ENCODE data around the gene BICD1. TPM values are rescaled to one million over a fixed set of nuclear protein-coding genes. Genes with fewer than 3 reads are reported as not detected.
"Not testable (repeated sequence)": the region's sequence is repeated elsewhere in the genome, so short reads cannot be mapped to it uniquely, and the experiment has no call there.

BICD1 gene
- polyA plus RNA-seq, 3 donors: 1.3 to 4.1 (median 2.4) TPM

DNA sequence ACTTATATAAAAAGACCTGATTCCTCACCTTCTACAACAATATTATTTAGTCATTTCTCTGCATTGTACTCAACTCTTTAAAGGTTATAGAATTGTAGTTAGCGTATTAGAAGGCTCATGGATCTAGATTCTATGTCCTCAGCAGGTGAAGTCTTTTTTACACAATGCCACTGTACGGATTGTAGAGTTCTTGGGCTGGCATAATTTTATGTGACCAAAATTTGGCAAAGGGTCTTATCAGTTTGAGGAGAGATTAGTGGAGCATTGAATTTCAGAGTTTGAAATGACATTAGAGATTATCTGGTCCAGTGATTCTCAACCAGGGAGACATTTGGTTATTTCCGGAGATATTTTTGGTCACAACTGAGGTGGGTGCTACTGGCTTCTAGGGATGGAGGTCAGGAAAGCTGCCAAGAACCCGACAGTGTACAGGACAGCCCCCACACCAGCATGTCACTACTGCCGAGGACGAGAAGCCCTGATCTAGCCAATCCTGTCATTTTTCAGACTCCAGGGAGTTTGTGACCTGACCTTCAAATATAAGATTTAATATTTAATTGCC is 63.9 kb downstream of the BICD1 start:
- no peak overlapping the region for H3K27ac ChIP-seq (ENCODE audit: low read depth, low read length)
- WGBS, 3 donors: 84 to 86% (median 85%) methylated on average over 6 of the region's 6 CpGs

DNA sequence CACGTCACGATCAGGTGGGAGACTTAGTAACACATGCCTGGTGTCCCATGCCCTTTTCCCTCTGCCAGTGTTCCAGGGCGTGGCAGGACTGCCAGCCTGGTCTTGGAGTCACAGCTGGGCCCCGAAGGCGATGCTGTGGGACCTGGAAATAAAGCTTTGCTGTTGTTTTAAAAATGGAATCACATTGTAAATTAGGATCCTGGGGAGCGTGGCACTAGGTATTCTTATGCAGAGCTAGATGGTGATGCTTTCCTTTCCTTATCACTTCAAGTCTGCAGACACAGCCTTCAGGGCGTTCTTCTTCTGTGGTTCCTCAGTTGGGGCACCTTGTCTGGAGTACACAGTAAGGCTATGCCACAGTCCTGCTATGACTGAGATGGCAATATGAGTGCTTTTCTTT is 64.6 kb downstream of the BICD1 start:
- WGBS, 3 donors: 88 to 95% (median 94%) methylated on average over 7 of the region's 7 CpGs
- no peak overlapping the region for H3K27ac ChIP-seq (ENCODE audit: low read depth, low read length)

DNA sequence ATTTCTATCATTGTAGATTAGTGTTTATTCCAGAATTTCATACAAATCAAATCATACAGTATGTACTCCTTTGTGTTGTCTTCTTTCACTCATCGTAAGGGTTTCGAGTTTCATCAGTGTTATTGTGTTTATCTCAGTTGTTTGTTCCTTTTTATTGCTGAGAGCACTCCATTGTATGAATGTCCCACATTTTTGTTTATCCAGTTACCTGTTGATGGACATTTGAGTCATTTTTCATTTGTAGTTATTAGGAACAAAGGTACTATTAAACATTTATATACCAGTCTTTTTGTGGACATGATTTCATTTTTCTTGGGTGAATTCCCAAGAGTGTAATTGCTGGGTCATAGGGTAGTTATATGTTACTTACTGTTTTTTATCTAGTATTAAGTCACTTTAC is 70.0 kb downstream of the BICD1 start:
- WGBS, 3 donors: 96 to 98% (median 98%) methylated on average over 2 of the region's 2 CpGs
- H3K27ac ChIP-seq (ENCODE audit: low read depth, low read length): no peak overlapping the region

DNA sequence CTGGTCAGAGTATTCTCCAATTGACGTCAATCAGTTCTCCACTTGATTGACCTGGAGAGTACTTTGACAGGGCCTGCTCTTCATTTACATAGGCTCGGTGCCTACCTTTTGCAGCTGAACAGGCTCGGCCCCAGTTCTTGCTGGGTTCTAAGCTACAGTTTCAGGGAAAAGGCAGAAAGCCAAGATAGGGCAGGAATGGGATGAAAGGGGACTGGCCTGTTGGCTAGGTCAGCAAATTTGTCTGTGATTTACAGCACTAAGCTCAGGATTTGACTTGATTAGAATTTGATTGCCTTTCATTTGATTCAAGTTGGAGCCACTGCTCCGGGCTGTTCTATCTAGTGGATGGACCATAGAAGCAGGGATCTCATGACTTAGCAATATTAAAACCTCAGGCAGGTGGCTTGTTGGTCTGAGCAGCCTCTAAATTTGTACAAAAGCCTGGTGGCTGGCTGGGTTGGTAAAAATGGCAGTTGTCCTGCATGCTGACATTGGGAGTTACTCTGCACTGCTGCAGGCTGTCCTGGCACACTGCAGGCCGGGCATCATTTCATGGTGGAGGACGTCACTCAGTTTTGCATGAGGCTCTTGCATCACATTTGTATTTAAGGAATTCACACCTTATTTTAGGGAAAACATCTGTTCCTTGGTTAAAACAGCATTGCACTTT is 71.8 kb downstream of the BICD1 start:
- H3K27ac ChIP-seq (ENCODE audit: low read depth, low read length): no peak overlapping the region
- 84 to 90% (median 86%) methylated on average over 6 of the region's 6 CpGs for WGBS, 3 donors

DNA sequence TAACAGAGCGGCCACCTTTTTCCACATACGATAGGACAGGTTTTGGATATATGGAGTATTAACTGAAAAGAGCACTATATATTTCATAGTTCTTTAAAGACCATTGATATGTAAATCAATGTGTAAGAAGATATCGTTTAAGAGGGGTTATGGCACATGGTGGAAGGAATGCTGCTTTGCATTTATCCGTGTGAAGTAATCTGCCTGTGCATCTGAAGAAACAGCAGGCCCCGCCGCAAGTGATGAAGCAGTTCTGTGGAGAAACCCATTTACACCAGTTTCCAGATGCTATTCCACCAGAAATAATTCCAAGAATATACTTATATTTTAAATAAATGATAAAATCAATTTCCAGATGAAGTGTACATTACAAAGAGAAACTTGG is 72.4 kb downstream of the BICD1 start:
- H3K27ac ChIP-seq (ENCODE audit: low read depth, low read length): no peak overlapping the region
- 73 to 75% (median 75%) methylated on average over 6 of the region's 6 CpGs for WGBS, 3 donors

DNA sequence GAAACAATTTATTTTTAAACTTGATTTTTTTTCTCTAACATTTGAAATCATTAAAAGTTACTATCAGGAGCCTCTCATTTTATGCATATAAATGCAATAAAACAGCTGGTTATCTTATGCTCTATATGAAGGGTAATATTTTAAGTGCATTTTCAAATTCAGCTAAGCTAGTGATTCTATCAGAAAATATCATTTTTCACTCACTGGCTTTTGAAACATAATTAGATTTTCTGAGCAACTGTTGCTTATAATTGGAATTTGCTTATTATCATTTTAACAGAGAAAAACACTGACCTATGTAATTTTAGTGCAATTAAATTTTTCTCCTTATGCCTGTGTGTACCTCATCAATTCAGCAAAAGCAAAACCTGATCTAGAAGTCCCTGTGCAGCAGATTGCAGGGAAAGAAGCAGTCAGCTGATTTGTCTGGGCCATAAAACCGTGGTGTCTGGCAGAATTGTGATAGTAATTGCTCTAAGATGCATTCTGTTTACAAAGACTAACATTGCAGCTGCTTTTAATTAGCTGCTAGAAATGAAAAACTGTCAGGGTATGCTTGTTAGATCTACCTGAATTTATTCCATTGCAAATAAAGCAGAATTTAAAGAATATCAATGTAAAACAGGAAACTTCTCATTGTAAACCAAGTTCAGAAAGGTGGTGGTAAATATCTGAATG is 75.0 kb downstream of the BICD1 start:
- 38 to 77% (median 62%) methylated on average over 1 of the region's 1 CpG for WGBS, 3 donors
- H3K27ac ChIP-seq (ENCODE audit: low read depth, low read length): no peak overlapping the region

DNA sequence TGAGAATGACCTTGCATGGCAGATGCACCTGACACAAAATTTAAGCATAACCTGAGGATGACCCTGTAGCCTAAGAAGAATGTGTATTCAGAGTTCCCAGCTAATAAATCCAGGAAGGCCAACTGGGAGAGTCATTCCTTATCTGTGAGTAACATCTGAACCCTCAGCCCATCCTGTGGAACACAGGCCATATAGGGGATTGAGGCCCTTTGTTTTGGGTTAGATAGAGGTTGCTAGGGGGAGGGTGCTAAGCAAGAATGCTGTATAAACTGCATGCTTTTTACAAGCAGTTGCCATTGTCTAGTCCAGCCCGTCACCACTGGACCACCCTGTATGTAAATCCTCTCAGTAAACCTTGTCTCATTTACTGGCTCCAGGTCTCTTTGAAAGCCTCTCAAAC is 77.0 kb downstream of the BICD1 start:
- WGBS, 3 donors: 94 to 100% (median 97%) methylated on average over 1 of the region's 1 CpG
- no peak overlapping the region for H3K27ac ChIP-seq (ENCODE audit: low read depth, low read length)

DNA sequence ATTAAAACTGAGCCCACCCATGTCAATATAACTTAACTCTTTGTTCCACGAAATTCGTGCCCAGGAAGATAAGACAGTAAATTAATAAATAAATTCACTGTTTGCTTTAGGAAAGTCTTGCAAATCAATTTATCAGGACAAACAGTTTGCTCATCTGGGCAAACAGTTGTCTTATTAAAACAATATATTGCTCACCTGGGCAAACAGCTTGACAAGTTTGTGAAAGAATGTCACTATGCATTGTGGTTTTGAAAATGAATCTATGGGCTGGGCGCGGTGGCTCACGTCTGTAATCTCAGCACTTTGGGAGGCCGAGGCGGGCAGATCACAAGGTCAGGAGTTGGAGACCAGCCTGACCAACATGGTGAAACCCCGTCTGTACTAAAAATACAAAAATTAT is 80.5 kb downstream of the BICD1 start:
- WGBS, 3 donors: 82 to 97% (median 94%) methylated on average over 8 of the region's 8 CpGs
- not testable (repeated sequence) for H3K27ac ChIP-seq (ENCODE audit: low read depth, low read length)

DNA sequence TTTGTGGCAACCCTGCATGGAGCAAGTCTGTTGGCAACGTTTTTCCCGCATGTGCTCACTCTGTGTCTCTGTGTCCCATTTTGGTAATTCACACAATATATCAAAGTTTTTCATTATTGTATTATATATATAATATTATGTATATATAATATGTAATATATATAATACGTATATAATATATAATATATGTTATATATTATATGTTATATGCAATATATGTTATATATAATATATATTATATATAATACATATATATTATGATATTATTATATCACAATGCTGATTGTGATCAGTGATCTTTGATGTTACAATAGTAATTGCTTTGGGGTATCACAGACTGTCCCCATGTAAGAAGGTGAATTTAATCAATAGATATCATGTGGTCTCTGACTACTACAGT is 84.8 kb downstream of the BICD1 start:
- H3K27ac ChIP-seq (ENCODE audit: low read depth, low read length): no peak overlapping the region
- WGBS, 3 donors: 94 to 95% (median 94%) methylated on average over 3 of the region's 3 CpGs

DNA sequence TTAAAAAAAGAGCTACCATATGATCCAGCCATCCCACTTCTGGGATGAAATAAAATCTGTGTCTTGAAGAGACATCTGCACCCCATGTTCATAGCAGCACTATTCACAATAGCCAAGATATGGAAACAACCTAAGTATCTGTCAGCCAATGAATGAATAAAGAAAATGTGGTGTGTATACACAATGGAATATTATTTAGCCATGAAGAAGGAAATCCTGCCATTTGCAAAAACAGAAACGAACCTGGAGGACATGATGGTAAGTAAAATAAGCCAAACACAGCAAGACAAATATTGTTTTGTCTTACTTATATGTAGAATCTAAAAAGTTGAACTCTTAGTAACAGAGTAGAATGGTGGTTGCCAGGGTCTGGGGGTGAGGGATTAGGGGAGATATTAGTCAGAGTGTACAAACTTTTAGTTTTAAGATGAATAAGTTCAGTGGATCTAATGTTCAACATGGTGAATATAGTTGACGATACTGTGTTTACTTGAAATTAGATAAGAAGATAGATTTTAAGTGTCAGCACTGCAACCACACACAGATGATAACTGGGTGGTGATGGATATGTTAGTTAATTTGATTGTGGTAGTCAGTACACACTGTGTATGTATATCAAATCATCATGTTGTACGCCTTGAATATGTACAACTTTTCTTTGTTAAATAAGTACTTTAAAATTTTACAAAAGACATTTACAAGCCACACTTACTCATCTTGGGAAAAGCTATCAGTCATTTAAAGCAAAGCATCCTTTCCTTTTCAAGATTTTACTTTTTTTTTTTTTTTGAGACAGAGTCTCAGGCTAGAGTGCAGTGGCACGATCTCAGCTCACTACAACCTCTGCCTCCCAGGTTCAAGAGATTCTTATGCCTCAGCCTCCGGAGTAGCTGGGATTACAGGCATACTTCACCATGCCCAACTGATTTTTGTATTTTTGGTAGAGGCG is 89.9 kb downstream of the BICD1 start:
- no peak overlapping the region for H3K27ac ChIP-seq (ENCODE audit: low read depth, low read length)
- 90 to 95% (median 94%) methylated on average over 6 of the region's 6 CpGs for WGBS, 3 donors

DNA sequence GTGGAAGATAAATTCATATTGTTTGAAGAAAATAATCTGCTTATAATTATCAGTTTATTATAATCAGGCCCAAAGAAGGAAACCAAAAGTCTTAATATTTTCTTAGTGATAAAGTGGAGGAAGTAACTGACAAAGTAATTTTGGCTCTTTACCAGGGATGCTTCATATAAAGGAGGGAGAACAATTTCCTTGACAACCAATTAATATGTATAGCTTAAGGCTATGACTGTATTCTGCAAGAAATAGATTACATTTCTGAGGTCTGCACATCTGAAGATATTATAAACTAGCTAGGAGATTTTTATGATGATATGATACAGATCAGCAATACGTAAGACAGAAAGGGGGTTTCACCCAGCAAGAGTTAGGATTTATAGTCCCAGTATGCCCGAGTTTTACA is 90.8 kb downstream of the BICD1 start:
- WGBS, 3 donors: 58 to 76% (median 74%) methylated on average over 2 of the region's 2 CpGs
- no peak overlapping the region for H3K27ac ChIP-seq (ENCODE audit: low read depth, low read length)

DNA sequence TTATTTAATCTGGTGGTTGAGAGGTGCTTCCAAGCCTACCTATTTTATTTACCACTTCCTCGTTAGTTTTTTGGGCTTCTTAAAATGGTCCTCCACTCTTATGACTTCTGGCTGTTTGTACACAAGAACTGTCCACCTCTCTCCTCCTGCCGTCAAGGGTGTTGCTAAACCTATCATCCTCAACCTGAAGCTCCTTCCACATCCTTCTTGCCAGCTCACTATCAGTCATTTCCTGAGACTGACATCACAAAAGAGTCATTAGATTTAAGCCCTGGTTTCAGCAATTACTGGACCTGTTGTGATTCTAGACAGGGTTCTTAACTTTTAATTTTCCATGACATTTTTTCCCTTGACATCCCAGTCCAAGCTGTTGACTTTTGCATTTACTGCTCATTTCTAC is 91.9 kb downstream of the BICD1 start:
- no peak overlapping the region for H3K27ac ChIP-seq (ENCODE audit: low read depth, low read length)
- WGBS, 3 donors: 70 to 94% (median 80%) methylated on average over 2 of the region's 2 CpGs

DNA sequence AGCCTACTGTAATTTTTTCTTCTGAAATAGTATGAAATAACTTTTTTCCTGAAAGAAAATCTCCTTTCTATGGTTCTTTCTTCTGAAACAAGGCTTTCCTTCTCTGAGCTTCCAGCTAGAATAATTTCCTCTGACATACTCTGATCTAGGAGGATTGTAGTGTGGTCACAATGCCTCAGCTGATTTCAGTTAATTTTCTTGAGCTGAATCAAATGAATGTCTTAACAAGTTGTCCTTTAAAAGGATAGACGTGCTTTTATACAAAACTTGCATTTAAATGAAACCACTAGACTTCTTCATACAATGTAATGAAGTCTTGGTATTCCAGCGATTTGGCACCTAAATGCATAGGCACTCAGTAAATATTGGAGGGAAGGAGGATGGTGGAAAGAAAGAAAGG is 94.4 kb downstream of the BICD1 start:
- 92 to 96% (median 94%) methylated on average over 2 of the region's 2 CpGs for WGBS, 3 donors
- no peak overlapping the region for H3K27ac ChIP-seq (ENCODE audit: low read depth, low read length)

DNA sequence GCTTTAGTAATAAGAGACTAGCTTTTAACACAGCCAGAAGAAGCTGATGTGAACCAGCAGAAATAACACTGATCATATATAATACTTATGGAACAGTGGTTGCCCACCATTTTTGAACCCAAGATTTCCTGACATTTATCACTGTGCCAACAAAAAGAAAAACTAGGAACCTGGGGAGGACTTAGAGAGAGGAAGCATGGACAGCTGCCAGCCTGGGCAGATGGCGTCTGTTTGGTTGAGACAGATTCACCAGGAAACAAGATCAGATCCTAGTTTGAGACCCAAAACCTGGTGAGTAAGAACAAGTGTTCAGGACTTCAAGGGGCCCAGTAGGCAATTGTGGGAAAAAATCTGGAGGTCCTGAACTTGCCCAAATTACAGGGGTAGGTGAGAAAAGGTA is 95.3 kb downstream of the BICD1 start:
- H3K27ac ChIP-seq (ENCODE audit: low read depth, low read length): no peak overlapping the region
- 56 to 96% (median 66%) methylated on average over 1 of the region's 1 CpG for WGBS, 3 donors

DNA sequence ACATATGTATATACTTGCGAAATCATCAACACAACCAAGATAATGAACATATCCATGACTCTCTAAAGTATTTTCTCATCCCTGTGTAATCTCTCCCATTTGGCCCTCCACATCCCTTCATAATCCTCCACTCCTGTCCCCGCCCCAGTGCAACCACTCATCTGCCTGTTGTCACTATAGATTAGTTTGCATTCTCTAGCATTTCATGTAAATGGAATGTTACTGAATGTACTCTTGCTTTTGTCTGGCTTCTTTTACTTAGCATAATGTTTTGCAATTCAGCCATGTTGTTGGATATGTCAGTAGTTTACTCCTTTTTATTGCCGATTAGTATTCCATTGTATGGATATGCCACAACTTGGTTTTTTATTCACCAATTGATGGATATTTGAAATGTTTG is 99.1 kb downstream of the BICD1 start:
- 95 to 98% (median 97%) methylated on average over 3 of the region's 3 CpGs for WGBS, 3 donors

DNA sequence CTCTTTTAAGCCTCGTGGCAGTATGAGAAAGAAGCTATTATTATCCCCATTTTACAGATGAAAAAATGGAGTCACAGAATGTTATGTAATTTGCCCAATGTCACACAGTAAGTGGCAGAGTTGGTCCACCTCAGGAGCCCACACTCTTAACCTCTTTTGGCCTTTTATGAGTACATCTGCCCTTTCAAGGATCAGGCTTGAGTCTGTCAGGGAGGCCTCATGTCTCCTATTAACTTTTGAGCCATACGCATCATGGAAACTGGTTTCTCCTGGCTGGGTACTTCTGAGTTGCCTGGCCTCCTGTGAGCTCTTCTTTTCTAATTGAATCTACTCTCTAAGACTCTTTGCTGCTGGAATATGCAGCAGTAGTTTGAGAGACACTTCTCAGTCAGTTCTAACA is 101.7 kb downstream of the BICD1 start:
- 86 to 94% (median 87%) methylated on average over 2 of the region's 2 CpGs for WGBS, 3 donors
- no peak overlapping the region for H3K27ac ChIP-seq (ENCODE audit: low read depth, low read length)

More for the DNA sequence above, 99.1 kb downstream of the BICD1 start:
- no peak overlapping the region for H3K27ac ChIP-seq (ENCODE audit: low read depth, low read length)

DNA sequence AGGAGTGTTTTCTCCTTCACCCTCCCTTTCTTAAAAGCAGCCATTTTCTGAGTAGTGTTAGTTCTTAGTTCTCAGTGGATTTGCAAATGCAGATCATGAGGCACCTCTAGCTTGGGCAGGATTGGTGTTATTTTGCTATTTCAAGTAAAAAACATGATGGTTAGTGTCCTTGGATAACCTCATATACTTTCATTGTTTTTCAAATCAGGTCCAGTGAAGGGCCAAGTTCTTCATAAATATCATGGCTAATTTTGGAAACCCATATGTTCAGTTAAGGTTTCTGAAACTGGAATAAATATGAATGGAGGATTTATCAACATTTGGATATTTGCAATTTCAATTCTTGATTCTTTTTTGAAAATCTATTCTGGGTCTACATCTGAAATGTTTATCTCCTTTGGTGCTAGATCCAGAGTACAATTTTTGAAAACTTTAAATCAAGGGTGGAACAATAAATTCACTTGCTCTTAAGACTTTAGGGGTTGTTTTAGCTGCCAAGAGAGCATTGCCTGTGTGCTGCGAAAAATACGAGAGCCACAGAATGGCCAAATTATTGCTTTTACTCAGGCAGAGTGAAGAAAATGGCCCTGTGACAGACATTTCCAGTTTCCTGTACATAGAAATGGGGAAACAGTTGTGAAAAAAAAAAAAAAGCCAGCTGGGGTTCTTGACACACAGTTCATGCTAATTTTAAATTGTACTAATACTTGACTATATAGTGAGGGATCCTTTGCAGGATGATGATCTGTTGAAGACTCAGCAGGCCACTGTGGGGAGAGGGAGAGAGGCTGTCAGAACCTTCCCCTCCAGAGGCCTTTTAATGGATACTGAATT is 104.6 kb downstream of the BICD1 start:
- 43 to 82% (median 56%) methylated on average over 2 of the region's 2 CpGs for WGBS, 3 donors

DNA sequence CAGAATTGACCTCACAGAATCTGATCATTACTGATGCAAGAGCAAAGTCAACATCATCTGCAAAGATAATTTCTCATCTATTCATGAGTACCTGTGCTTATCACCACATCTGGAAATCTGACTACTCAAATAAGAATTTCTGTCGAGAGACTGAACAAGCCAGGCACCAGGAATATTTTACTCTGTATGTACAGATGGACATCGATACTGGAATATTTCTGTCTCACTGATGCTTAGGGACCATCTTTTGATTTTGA is 105.2 kb downstream of the BICD1 start:
- H3K27ac ChIP-seq (ENCODE audit: low read depth, low read length): no peak overlapping the region
- 78 to 83% (median 79%) methylated on average over 2 of the region's 2 CpGs for WGBS, 3 donors

More for the DNA sequence above, 104.6 kb downstream of the BICD1 start:
- H3K27ac ChIP-seq (ENCODE audit: low read depth, low read length): no peak overlapping the region

All from adipose tissue (tissue), 3 donors.